Heart right ventricle (tissue), 16 donors: ENCODE measurements around the gene PDZD4. TPM values are rescaled to one million over a fixed set of nuclear protein-coding genes. Genes with fewer than 3 reads are reported as not detected.

Experiments
- ATAC-seq, 8 donors: fragments of 200-7000 bp; cut with Tn5 transposase; one replicate each; pipeline ENCODE4 v1.9.1; 2020; ENCODE audit warnings: mild to moderate bottlenecking in 8 of 8, moderate library complexity in 8 of 8, moderate number of reproducible peaks in 1 of 8
- DNase-seq, 2 donors: peaks; one replicate each; pipeline ENCODE4 v3.0.0-alpha.2; 2020
- H3K27ac ChIP-seq, 10 donors: fragments of 200-600 bp; sonication (generic) in 2 of 10; one replicate each; pipeline versions ENCODE4 v1.5.0 to v1.8.0; 2020 to 2022; ENCODE audit warnings: mild to moderate bottlenecking in 3 of 10
- H3K27me3 ChIP-seq, 7 donors: fragments of 200-600 bp; one replicate each; pipeline ENCODE4 v1.8.0; 2021 to 2022; ENCODE audit warnings: mild to moderate bottlenecking in 2 of 7
- H3K36me3 ChIP-seq, 9 donors: fragments of 200-600 bp; sonication (generic) in 1 of 9; one replicate each; pipeline versions ENCODE4 v1.5.0 to v1.8.0; 2020 to 2022; ENCODE audit warnings: mild to moderate bottlenecking in 2 of 9
- H3K4me1 ChIP-seq, 9 donors: fragments of 200-600 bp; sonication (generic) in 1 of 9; one replicate each; pipeline versions ENCODE4 v1.5.0 to v1.8.0; 2020 to 2022; ENCODE audit warnings: mild to moderate bottlenecking in 4 of 9
- H3K4me3 ChIP-seq, 10 donors: fragments of 200-600 bp; sonication (generic) in 2 of 10; one replicate each; pipeline versions ENCODE4 v1.5.0 to v1.8.0; 2020 to 2022; ENCODE audit warnings: mild to moderate bottlenecking in 7 of 10, moderate library complexity in 2 of 10
- H3K9me3 ChIP-seq, 11 donors: fragments of 200-600 bp in 10 of 11; sonication (generic) in 2 of 11; one replicate each; pipeline versions ENCODE4 v1.5.0 to v1.8.0; 2013 to 2022; ENCODE audit warnings: mild to moderate bottlenecking in 2 of 11, control low read depth in 1 of 11, moderate library complexity in 1 of 11
- WGBS, 2 donors: extraction: QIAGEN DNeasy Blood & Tissue Kit; methylation state at CpG; one replicate each; pipeline ENCODE4 v1.1.7; 2013; ENCODE audit warnings: inconsistent platforms in 1 of 2; 5-methylcytosine and 5-hydroxymethylcytosine counted together
- intact Hi-C, 10 donors: fragments of 100-400 bp; cut with DNase I; formaldehyde crosslinking; loops; one replicate each; pipeline versions ENCODE4 v1.11.1 to v1.14.2; 2022
- polyA plus RNA-seq, 2 donors: library from polyadenylated mRNA; stranded (reverse); fragments of 200-250 nt; gene quantifications; one replicate each; pipeline ENCODE4 v1.2.3, GENCODE V29; 2013
- total RNA-seq, 10 donors: library from RNA; stranded (reverse); fragmentation: NEBNext Ultra II Directional in 3 of 10; extraction: Animal tissue kit (Norgen Biotek cat#: 25700) in 3 of 10; gene quantifications; one replicate each; pipeline versions ENCODE4 v1.2.1 to v1.2.4, GENCODE V29; 2021 to 2023
- TF ChIP-seq, protein P1 (sequence below), 9 donors: fragments of 200-600 bp; sonication (generic) in 2 of 9; IDR thresholded peaks; one replicate each; pipeline versions ENCODE4 v1.5.0 to v1.8.0; 2021 to 2022; ENCODE audit warnings: antibody characterized with exemption in 9 of 9, mild to moderate bottlenecking in 5 of 9, moderate library complexity in 1 of 9
- donor health status: Arrhythmogenic right ventricular cardiomyopathy.
- donor health status: ischemic (EF 13 %, LVEDD 7.1; RV severe dilation, severe dysfunction).
- donor health status: healthy with polysubstance abuse.
- donor health status: DM: no; HTN: yes; CAD: no.
- donor health status: DM: no; HTN: no; CAD: no.
- donor health status: ischemic (EF 25% LVEDD 6.9; RV normal size, moderate dysfunction).
- donor health status: ischemic (EF 25% LVEDD 5.7; RV mildly dilated, moderate dysfunction).
- donor health status: healthy.
- donor health status: DM: yes; HTN: yes; CAD: no.
- donor health status: Ischemic cardiomyopathy.
- donor health status: ischemic (EF 35%, LVEDD 5.7; RV mildly dilated, moderate dysfunction).
- donor health status: nonischemic (EF 11% LVEDD 7.7; RV severe dilation, severe dysfunction).
- donor health status: DM: yes; HTN: yes; CAD: no.
- donor health status: PGD.
- donor health status: ischemic (EF 29% LVEDD 5.4; RV normal size, mild dysfunction).
- donor health status: nonischemic (EF 23%, LVEDD 6.1; RV moderate dilation, normal function).

Gene PDZD4
- total and polyA plus RNA-seq, 12 donors = 1.2 to 4.5 (median 2.3) TPM

DNA sequence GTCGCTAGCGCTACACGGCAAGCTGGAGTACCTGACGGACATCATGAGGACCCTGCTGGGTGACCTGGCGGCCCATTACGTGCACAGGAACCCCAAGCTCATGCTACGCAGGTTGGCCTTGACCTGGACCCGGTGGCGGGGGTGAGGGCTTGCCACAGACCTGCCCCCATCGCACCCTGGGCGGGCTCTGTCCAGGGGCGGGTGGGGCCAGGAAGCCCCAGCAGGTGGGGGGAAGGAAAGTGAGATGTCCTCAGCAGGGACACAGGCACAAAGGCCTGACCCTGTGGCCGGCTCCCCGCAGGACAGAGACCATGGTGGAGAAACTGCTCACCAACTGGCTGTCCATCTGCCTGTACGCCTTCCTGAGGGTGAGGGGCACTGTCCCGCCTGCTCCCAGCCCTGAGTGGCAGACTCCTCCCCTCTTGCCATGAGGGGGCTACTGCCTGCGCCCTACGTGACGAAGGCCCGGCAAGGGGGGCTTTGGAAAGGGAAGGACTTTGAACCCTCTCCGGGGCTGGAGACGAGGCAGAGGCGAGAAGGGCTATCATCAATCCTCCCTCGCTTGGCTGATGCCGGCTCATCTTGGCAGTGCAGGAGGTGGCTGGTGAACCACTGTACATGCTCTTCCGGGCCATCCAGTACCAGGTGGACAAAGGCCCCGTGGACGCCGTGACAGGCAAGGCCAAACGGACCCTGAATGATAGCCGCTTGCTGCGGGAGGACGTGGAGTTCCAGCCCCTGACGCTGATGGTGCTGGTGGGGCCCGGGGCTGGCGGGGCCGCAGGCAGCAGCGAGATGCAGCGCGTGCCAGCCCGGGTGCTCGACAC, 54.8 kb downstream of the PDZD4 start:
- DNase-seq (no peak), ATAC-seq (no peak)
- Histone ChIP-seq H3K9me3 (no peaks in the 10 kb centered on the region), H3K36me3 (no peaks in the 10 kb centered on the region), H3K27ac (no peak overlapping the region), H3K27me3 (peaks cover 0 to 1% (median 0%) of the 10 kb centered on the region in 7 donors), H3K4me3 (no peak overlapping the region), H3K4me1 (peaks cover 0 to 6% (median 3%) of the 10 kb centered on the region in 9 donors)
- 93 to 94% methylated on average over 41 of the region's 42 CpGs for WGBS, 2 donors
- TF ChIP-seq, protein P1, sequence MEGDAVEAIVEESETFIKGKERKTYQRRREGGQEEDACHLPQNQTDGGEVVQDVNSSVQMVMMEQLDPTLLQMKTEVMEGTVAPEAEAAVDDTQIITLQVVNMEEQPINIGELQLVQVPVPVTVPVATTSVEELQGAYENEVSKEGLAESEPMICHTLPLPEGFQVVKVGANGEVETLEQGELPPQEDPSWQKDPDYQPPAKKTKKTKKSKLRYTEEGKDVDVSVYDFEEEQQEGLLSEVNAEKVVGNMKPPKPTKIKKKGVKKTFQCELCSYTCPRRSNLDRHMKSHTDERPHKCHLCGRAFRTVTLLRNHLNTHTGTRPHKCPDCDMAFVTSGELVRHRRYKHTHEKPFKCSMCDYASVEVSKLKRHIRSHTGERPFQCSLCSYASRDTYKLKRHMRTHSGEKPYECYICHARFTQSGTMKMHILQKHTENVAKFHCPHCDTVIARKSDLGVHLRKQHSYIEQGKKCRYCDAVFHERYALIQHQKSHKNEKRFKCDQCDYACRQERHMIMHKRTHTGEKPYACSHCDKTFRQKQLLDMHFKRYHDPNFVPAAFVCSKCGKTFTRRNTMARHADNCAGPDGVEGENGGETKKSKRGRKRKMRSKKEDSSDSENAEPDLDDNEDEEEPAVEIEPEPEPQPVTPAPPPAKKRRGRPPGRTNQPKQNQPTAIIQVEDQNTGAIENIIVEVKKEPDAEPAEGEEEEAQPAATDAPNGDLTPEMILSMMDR (IDR thresholded peaks at IDR 0.05) = no peak
- intact Hi-C loops = no loop called here

DNA sequence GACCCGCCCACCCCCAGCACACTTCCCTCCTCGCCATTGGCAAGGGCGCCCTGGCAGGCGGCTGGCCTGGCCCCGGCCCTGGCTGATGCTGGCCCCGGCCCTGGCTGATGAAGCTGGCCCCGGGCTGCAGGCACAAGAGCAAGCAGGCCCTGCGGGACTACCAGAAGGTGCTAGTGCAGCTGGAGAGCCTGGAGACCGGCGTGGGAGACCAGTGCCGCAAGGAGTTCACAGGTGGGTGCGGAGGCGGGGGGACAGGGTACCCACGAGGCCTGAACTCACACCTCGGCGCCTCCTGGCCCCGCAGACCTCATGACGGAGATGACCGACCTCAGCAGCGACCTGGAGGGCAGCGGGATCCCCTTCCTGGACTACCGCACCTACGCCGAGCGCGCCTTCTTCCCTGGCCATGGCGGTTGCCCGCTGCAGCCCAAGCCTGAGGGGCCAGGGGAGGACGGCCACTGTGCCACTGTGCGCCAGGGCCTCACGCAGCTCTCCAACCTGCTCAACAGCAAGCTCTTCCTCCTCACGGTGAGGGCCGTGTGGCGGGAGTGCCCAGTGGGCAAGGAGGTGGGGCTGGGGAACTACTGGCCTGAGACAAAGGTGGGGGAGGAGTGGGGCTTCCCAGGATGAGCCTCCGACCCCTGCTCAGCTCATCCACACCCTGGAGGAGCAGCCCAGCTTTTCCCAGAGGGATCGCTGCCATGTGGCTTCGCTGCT, 55.6 kb downstream of the PDZD4 start:
- Histone ChIP-seq H3K27me3 (no peaks in the 10 kb centered on the region), H3K36me3 (no peaks in the 10 kb centered on the region), H3K4me1 (no peaks in the 10 kb centered on the region), H3K4me3 (no peak overlapping the region), H3K9me3 (no peaks in the 10 kb centered on the region), H3K27ac (no peak overlapping the region)
- ATAC-seq (no peak), DNase-seq (no peak)
- WGBS, 2 donors = 92 to 94% methylated on average over 26 to 37 of the region's 37 CpGs
- TF ChIP-seq, protein P1 (IDR thresholded peaks at IDR 0.05) = no peak
- intact Hi-C loops = no loop called here

DNA sequence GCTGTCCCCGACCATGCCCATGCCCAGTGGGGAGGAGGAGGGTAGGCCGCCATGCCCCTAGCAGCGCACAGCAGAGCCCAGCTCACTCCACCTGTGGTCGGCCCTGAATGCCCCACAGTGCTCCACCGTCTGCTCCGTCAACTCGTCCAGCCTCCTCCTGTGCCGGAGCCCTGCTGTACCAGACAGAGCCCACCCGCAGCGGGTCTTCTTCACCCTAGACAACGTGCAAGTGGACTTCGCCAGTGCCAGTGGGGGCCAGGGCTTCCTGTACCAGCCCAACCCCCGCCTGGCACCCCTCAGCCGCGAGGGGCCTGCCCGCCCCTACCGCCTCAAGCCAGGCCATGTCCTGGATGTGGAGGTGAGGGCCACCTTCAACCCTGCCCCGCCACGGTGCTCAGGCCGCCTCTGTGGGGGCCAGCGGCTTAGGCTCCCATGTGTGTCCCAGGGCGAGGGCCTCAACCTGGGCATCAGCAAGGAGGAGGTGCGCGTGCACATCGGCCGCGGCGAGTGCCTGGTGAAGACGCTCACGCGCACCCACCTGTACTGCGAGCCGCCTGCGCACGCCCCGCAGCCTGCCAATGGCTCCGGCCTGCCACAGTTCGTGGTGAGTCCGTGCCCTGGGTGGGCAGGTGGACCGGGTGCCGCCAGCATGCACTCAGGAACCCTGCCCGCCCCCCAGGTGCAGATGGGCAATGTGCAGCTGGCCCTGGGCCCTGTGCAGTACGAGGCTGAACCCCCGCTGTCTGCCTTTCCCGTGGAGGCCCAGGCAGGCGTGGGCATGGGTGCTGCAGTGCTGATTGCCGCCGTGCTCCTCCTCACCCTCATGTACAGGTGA, 56.4 kb downstream of the PDZD4 start:
- intact Hi-C loops = no loop called here
- DNase-seq = peak in 1 of 2 donors; percentile 4

More for the DNA sequence above, 56.4 kb downstream of the PDZD4 start:
- Histone ChIP-seq H3K9me3 (no peaks in the 10 kb centered on the region), H3K27me3 (no peaks in the 10 kb centered on the region), H3K36me3 (no peaks in the 10 kb centered on the region), H3K4me3 (no peak overlapping the region), H3K4me1 (no peaks in the 10 kb centered on the region), H3K27ac (no peak overlapping the region)
- no peak for ATAC-seq
- WGBS, 2 donors = 95 to 96% methylated on average over 39 to 48 of the region's 48 CpGs
- TF ChIP-seq, protein P1 (IDR thresholded peaks at IDR 0.05) = no peak
